ENCODE measurements around the gene IFNB1.

DNA sequence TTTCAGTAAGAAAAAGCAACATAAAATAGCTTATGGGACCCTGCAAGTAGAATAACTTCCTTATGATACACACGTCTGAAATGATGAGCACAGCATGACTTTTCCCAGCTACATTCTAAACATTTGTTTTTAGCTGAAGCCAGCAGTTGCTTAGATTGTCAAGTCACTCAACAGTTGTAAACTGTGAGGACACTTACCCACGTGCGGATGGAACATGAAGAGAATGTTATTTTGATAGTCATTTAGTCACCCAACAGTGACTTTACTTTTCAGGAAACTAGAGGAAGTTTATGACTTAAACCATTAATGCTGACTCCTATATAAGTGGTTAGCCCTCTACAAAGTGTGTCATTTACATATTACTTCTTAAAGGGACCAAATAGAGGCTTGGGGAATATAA is 49.3 kb downstream of the IFNB1 start:
- TF ChIP-seq, protein P1, sequence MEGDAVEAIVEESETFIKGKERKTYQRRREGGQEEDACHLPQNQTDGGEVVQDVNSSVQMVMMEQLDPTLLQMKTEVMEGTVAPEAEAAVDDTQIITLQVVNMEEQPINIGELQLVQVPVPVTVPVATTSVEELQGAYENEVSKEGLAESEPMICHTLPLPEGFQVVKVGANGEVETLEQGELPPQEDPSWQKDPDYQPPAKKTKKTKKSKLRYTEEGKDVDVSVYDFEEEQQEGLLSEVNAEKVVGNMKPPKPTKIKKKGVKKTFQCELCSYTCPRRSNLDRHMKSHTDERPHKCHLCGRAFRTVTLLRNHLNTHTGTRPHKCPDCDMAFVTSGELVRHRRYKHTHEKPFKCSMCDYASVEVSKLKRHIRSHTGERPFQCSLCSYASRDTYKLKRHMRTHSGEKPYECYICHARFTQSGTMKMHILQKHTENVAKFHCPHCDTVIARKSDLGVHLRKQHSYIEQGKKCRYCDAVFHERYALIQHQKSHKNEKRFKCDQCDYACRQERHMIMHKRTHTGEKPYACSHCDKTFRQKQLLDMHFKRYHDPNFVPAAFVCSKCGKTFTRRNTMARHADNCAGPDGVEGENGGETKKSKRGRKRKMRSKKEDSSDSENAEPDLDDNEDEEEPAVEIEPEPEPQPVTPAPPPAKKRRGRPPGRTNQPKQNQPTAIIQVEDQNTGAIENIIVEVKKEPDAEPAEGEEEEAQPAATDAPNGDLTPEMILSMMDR (IDR thresholded peaks at IDR 0.05; ENCODE audit: low read depth, low read length, missing input control), result no peak
- TF ChIP-seq TAF1 (conservative IDR thresholded peaks at IDR 0.05) (no peak), JUND (IDR thresholded peaks at IDR 0.05) (no peak), YY1 (IDR thresholded peaks at IDR 0.05) (no peak), RAD21 (IDR thresholded peaks at IDR 0.05) (no peak), EGR1 (IDR thresholded peaks at IDR 0.05; ENCODE audit: low read depth in 2 of 2) (no peak)
- TF ChIP-seq, protein P2, sequence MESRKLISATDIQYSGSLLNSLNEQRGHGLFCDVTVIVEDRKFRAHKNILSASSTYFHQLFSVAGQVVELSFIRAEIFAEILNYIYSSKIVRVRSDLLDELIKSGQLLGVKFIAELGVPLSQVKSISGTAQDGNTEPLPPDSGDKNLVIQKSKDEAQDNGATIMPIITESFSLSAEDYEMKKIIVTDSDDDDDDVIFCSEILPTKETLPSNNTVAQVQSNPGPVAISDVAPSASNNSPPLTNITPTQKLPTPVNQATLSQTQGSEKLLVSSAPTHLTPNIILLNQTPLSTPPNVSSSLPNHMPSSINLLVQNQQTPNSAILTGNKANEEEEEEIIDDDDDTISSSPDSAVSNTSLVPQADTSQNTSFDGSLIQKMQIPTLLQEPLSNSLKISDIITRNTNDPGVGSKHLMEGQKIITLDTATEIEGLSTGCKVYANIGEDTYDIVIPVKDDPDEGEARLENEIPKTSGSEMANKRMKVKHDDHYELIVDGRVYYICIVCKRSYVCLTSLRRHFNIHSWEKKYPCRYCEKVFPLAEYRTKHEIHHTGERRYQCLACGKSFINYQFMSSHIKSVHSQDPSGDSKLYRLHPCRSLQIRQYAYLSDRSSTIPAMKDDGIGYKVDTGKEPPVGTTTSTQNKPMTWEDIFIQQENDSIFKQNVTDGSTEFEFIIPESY (IDR thresholded peaks at IDR 0.05), result no peak
- TF ChIP-seq, protein P3, sequence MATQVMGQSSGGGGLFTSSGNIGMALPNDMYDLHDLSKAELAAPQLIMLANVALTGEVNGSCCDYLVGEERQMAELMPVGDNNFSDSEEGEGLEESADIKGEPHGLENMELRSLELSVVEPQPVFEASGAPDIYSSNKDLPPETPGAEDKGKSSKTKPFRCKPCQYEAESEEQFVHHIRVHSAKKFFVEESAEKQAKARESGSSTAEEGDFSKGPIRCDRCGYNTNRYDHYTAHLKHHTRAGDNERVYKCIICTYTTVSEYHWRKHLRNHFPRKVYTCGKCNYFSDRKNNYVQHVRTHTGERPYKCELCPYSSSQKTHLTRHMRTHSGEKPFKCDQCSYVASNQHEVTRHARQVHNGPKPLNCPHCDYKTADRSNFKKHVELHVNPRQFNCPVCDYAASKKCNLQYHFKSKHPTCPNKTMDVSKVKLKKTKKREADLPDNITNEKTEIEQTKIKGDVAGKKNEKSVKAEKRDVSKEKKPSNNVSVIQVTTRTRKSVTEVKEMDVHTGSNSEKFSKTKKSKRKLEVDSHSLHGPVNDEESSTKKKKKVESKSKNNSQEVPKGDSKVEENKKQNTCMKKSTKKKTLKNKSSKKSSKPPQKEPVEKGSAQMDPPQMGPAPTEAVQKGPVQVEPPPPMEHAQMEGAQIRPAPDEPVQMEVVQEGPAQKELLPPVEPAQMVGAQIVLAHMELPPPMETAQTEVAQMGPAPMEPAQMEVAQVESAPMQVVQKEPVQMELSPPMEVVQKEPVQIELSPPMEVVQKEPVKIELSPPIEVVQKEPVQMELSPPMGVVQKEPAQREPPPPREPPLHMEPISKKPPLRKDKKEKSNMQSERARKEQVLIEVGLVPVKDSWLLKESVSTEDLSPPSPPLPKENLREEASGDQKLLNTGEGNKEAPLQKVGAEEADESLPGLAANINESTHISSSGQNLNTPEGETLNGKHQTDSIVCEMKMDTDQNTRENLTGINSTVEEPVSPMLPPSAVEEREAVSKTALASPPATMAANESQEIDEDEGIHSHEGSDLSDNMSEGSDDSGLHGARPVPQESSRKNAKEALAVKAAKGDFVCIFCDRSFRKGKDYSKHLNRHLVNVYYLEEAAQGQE (IDR thresholded peaks at IDR 0.05), result no peak
- TF ChIP-seq, protein P4, sequence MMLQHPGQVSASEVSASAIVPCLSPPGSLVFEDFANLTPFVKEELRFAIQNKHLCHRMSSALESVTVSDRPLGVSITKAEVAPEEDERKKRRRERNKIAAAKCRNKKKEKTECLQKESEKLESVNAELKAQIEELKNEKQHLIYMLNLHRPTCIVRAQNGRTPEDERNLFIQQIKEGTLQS (IDR thresholded peaks at IDR 0.05), result no peak
- TF ChIP-seq, protein P5, sequence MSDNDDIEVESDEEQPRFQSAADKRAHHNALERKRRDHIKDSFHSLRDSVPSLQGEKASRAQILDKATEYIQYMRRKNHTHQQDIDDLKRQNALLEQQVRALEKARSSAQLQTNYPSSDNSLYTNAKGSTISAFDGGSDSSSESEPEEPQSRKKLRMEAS (IDR thresholded peaks at IDR 0.05), result no peak

Data from liver (tissue), 3 donors.